Measurements from ENCODE around the gene METTL14.

DNA sequence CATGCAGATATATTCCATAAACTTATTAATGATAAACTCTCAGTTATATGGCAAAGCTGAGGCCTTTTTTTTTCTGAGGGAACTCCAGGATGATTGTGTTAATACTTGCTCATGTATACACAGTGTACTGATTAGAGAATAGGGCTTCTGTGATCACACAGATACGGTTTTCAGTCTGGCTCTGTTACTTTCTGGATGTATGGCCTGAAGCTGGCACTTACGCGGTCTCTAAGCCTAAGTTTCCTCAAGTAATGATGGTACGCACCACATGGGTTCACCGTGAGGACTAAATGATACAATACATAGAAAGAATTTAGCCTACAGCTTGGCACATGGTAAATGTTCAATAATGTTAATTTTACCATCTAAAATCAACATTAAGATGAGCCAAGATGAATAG, 77.0 kb downstream of the METTL14 start:
- TF ChIP-seq EZH2 (IDR thresholded peaks at IDR 0.05; ENCODE audit: borderline replicate concordance, low read length) (no peak), CTCF (IDR thresholded peaks at IDR 0.05; ENCODE audit: low read length) (no peak)
